GM19455 (cell line): Measurements from ENCODE around the gene CHFR.
"Not testable (repeated sequence)": the region's sequence is repeated elsewhere in the genome, so short reads cannot be mapped to it uniquely, and the experiment has no call there.

ENCODE experiments used
- ATAC-seq: cut with Tn5 transposase; IDR thresholded peaks from one replicate; pipeline ENCODE4 v1.9.1; 2021; ENCODE audit not compliant: unreplicated experiment

Gene CHFR

DNA sequence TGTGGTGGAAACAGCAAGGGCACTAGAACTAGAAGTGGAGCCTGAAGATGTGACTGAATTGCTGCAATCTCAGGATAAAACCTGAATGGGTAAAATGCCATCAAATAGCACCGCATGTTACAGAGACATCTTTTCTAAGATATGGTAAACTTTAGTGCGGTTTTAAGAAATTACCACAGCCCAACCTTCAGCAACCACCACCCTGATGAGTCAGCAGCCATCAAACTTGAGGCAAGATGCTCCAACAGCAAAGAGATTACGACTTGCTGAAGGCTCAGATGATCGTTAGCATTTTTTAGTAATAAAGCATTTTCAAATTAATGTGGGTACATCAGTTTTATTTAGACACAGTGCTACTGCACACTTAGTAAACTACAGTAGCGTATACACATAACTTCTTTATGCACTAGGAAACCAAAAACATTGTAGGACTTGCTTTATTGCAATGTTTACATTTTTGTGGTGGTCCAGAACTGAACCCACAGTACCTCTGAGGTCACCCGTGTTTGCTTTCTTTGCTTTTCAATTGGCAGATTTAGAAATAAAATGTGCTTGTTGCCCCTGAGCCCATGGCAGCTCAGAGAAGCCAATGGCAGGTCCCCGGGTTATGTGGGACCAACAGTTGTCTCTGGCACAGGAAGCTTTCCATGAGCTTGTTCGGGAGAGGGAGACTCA is 74.6 kb downstream of the CHFR start:
- no peak for ATAC-seq

GRCh38 chr12:132809391-132809790 is 78.0 kb downstream of the CHFR start:
- ATAC-seq: not testable (repeated sequence)

DNA sequence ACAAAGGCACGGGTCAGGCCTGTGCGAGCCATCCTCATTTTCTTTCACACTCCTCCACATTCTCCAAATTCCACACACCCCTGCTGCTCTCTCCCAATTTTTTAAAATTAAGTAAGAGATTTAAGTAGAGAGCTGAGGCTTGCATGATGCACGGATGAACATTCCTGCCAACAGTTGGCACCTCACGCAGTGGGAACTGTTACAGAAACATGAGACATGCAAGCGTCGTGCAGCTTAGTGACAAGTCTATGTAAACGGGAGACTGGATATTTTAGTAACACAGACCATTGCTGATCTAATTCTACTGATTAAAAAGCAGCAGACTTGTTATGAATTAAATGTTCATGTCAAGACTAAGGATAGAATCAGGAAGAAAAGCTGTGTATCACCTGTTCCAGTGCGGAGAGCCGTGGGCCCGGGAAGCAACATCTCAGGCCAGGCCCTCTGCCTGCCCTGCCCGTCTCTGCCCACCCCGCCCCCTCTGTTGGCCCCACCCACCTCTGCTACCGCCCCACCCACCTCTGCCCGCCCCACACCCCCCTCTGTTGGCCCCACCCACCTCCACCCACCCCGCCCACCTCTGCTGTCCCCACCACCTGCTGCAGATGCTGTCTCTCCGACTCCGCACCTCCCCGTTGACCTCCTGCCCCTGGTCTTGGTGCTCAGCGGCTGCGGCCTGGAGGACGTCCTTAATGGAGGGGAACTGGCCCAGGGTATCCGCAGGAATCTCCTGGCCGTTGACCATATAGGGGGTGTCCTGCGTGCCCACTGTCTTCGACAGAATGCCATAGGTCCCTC is 79.9 kb downstream of the CHFR start:
- no peak for ATAC-seq

DNA sequence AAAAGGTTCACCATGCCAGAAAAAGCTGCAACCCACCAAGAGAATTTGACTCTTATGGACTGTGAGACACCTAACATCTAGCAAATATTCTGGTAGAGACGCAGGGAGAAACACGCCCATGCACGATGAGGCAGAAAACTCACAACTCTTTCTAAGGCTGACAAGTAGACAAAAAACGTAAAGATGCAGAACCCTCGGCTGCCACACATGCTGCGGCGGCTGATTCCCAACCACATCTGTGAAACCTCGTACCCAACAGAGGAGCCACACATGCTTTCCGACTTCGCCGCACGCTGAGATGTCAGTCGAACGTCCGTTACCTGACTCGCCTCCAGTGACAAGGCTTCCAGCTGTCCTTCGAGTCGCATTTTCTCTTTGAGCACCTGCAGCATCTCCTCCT is 80.5 kb downstream of the CHFR start:
- ATAC-seq: no peak

GRCh38 chr12:132804426-132804861 is 83.0 kb downstream of the CHFR start:
- ATAC-seq: no peak

- ATAC-seq: no peak
Observed at GRCh38 chr12:132803888-132804287, 83.5 kb downstream of the CHFR start.

DNA sequence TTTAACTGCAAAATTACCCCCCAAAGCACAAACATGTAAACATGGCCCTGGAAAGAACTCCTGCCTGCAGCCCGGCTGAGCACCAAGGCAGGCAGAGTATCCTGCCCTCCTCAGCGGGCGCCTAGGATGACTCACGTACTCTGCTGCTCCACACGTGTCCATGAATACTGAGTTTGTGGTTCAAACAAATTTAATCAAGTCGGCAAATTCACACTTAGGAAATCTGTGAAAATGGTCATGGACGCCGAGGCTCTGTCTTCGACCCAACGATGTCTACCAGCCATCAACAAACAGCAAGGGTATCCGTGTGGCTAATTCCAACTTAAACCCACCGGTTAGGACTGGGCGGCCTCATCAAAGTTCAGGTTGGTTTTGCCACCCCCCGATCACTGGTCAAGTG is 84.3 kb downstream of the CHFR start:
- no peak for ATAC-seq

DNA sequence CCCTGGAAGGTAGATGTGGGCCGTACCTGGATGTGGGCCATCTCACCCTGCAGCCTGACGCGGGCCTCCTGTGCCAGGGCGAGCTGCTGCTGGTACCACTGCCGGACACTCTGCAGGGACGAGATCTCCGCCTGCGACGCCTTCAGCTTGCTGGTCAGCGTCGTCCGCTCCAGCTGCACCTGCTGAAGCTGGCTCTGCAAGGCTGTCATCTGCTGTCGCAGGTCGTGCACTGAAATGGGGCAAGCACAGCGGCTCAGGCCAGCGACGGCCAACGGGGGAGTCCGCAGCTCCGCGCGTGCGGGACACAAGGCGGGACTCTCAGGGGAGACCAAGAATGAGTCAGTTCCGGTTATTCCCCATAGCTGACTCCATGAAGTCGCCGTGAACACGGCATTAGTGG is 85.7 kb downstream of the CHFR start:
- ATAC-seq: no peak

DNA sequence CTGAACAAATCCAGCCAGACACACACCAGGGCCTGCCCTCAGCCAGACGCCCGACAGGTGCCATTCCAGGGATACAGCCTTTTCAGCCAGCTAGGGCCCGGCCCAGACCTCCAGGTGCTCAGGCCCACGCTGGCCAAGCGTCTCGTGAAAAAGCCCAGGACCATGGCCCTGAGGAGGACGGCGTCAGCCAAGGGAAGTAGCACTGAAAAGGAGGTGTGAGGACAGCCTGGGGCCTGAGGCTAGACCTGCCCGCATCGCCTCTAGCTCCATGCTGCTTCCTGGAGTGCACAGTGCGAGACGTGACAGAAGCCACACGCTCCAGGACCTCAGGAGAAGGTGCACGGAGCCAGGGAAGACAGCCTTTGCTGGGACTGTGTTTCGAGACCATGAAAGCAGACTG is 88.6 kb downstream of the CHFR start:
- no peak for ATAC-seq

DNA sequence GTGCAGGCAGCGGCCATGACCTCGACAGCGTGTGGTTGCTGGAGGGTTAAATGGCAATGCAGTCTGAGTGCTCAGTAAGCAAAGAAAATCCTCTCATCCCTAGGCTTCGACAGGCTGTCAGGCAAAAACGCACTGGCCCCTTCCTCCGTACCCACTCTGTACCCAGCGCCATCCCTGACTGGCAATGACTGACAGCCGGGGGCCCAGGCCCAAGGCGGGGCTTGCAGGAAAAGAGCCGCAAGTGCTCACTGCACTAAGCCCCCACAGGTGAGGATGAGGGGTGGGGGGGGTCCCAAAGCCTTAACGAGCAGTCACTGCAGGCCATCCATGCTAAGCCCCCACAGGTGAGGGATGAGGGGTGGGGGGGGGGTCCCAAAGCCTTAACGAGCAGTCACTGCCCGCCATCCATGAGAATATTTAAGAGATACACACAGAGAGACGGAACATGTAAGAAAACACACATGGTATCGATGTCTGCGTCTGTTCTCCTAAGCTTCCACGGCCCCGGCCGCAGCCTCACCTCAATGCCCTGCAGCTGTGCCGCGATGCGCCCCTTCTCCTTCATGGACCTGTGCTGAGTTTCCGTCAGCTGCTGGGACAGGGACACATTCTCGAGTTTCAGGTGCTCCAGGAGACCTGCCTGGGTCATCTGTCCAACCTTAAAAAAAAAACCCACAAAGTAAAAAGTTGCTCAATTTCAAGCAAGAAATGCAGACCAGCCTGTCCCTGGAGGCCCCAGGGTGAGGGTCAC is 89.4 kb downstream of the CHFR start:
- ATAC-seq: no peak

DNA sequence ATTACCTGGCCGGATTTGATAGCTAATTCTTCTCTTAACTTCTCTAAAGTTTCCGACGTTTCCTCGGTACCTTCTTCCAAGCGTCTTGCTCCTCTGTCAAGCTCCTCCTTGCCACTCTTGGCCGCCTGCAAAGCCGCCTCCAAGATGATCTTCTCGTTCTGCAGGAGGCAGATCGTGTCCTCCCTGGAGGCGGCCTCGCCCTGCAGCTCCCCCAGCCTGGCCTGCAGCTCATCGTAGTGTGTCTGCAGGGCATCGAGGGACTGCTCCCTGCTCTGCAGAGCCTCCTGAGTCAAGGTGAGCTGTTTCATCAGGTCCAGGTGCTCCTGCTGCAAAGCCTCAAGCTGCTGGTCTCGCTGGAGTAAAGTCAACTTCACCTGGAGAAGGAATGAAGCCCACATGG is 91.6 kb downstream of the CHFR start:
- ATAC-seq: no peak

DNA sequence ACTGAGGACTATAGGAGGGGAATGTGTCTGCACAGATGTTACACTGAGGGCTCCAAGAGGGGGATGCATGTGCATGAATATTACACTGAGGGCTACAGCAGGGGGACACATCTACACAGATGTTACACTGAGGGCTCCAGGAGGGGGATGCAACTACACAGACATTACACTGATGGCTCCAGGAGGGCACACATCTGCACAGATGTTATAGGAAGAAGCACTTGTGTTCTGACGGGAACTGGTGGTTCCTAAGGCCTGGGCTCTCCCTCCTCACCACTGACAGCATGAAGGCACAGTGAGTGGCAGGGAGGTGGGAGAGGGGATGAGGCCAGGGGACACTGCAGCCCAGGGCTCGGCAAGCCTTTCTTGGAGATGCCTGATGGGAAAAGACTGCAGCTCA is 95.5 kb downstream of the CHFR start:
- not testable (repeated sequence) for ATAC-seq

DNA sequence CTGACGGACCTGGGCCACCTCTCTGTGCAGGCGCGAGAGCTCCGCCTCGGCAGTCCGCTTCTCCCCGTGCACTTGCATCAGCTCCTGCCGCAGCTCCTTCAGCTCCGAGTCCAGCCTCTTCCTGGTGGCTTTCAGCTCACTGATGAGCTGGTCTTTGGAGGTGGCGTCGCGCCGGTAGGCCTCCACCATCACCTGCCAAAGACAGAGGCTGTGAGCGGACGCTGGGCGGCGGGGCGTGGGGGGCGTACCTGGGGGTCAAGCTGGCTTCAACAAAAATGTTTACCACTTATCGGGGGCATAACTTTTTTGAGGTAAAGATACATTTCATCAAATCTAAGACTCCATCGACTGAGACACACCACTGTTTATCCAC is 98.3 kb downstream of the CHFR start:
- ATAC-seq: no peak

DNA sequence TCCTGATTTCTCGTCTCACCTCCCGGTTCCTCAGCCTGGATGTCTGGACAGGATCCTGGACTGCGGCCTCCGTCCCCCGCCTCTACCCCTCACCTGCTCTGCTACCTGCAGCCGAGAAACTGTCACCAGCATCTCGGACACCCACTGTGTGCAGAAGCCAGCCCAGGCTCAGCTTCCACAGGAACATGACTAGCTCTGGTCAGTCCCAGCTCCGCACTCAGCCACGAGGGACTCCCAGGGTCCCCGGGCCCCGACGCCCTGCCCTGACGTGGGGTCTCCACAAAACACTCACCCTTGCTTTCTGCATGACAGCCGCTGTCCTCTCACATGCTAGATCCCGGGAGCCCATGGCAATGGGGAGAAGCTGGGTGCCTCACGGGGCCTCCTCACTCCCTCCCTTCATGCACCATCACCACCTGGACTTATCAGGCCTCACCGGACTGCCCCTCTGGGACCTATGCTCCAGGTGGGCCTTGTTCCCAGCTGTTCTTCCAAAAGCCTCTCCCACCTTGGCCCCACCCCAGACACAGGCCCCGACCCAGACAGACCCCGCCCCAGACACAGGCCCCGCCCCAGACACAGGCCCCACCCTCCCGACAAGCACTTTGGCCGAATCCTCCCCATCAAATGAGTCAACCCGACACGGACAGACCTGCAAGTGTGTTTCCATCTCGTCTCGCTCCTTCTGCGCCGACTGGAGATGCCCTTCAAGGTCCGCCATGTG is 98.9 kb downstream of the CHFR start:
- no peak for ATAC-seq

- no peak for ATAC-seq
Observed at GRCh38 chr12:132787877-132788276, 99.5 kb downstream of the CHFR start.

DNA sequence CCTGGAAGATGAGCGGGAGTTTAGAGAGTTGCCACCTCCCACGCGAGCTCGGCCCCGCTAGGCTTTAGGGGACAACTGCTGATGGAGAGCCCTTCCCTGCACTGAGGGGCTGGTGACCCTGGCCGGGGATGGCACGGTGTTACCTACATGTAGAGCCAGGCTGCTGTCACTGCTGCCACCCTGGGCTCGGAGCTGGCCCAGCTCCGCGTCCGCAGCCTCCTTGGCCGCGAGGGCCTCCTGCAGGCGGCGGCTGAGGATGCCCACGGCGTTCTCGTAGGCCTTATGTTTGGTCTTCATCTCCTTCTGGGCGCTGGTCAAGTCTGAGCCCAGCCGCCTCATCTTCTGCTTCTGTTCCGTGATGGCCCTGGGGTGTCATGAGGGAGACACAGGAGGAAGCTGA is 101.2 kb downstream of the CHFR start:
- ATAC-seq: no peak

DNA sequence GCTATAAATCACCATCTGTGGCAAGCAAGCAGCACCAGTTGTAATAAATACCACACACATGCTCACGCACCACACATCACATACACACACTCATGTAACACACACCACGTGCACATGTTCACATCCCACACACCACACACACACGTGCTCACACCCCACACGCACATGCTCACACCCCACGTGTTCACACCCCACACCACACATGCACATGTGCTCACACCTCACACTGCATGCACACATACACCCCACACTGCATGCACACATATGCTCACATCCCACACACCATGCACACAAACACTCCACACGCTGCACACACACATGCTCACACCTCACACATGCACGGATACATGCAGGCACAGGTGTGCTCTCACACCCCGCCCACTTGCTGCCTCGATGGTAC is 102.8 kb downstream of the CHFR start:
- no peak for ATAC-seq

GRCh38 chr12:132783917-132784531 is 103.4 kb downstream of the CHFR start:
- ATAC-seq: no peak
